Natural killer cell (primary cell): ENCODE data around the gene FSIP1. TPM values are rescaled to one million over a fixed set of nuclear protein-coding genes. Genes with fewer than 3 reads are reported as not detected.

Experiments used
- ATAC-seq, 3 donors: fragments of 150-1000 bp in 2 of 3; fragments of 200-7000 bp in 1 of 3; cut with Tn5 transposase; 1 replicate in 1 of 3; 2 replicates in 2 of 3; pipeline ENCODE4 v1.10.0; 2021; ENCODE audit warnings: mild to moderate bottlenecking in 2 of 3, moderate library complexity in 2 of 3
- DNase-seq, 2 donors: peaks; one replicate each; pipeline versions ENCODE4 v3.0.0 to v3.0.0-alpha.2; 2013 to 2021; ENCODE audit warnings: mixed read lengths in 1 of 2
- H3K27ac ChIP-seq: one replicate; pipeline ENCODE4 v1.5.1; 2013; ENCODE audit warnings: mild to moderate bottlenecking, low read length
- H3K27me3 ChIP-seq: one replicate; pipeline ENCODE4 v1.6.1; 2013; ENCODE audit warnings: low read length; ENCODE audit not compliant: control insufficient read depth, insufficient read depth
- H3K36me3 ChIP-seq: one replicate; pipeline ENCODE4 v1.6.1; 2013; ENCODE audit warnings: low read length; ENCODE audit not compliant: control insufficient read depth, insufficient read depth
- H3K4me1 ChIP-seq: one replicate; pipeline ENCODE4 v1.6.1; 2013; ENCODE audit warnings: low read length; ENCODE audit not compliant: control insufficient read depth, insufficient read depth
- H3K4me3 ChIP-seq: one replicate; pipeline ENCODE4 v1.5.1; 2013; ENCODE audit warnings: low read length
- H3K9me3 ChIP-seq: one replicate; pipeline ENCODE4 v1.6.1; 2013; ENCODE audit warnings: low read length; ENCODE audit not compliant: control insufficient read depth, insufficient read depth
- H3K27ac Mint-ChIP-seq, 2 donors: one replicate each; pipeline ENCODE4 v1.8.0; 2022; ENCODE audit warnings: mild to moderate bottlenecking in 2 of 2, mixed read lengths in 2 of 2, moderate library complexity in 1 of 2
- H3K27me3 Mint-ChIP-seq, 2 donors: one replicate each; pipeline ENCODE4 v1.8.0; 2022; ENCODE audit warnings: low read depth in 2 of 2, mixed read lengths in 2 of 2
- H3K36me3 Mint-ChIP-seq: one replicate; pipeline ENCODE4 v1.8.0; 2022; ENCODE audit warnings: mixed read lengths
- H3K4me1 Mint-ChIP-seq, 2 donors: one replicate each; pipeline ENCODE4 v1.8.0; 2022; ENCODE audit warnings: mixed read lengths in 2 of 2
- H3K4me3 Mint-ChIP-seq: one replicate; pipeline ENCODE4 v1.8.0; 2022; ENCODE audit warnings: mild to moderate bottlenecking, moderate library complexity, mixed read lengths
- H3K9me3 Mint-ChIP-seq, 2 donors: one replicate each; pipeline ENCODE4 v1.8.0; 2022; ENCODE audit warnings: mixed read lengths in 2 of 2
- WGBS: methylation state at CpG from one replicate; pipeline ENCODE4 v1.1.7; 2013; ENCODE audit warnings: missing lambda C conversion rate; ENCODE audit not compliant: insufficient coverage; 5-methylcytosine and 5-hydroxymethylcytosine counted together
- intact Hi-C: fragments of 100-400 bp; cut with micrococcal nuclease; formaldehyde crosslinking; loops from one replicate; pipeline ENCODE4 v1.14.2; 2022
- total RNA-seq, 4 donors: library from RNA; stranded (reverse); fragments of 120-200 nt in 1 of 4; gene quantifications; one replicate each; pipeline versions ENCODE4 v1.2.3 to v1.2.4, GENCODE V29; 2013 to 2022
- TF ChIP-seq, protein P1 (sequence below): fragments of 200-600 bp; IDR thresholded peaks from one replicate; pipeline ENCODE4 v1.8.0; 2022; ENCODE audit warnings: antibody characterized with exemption

The FSIP1 gene
- total RNA-seq, 3 donors from 2014 or later (not counting 1 experiment from before 2014, with no cell fraction given): 1.1 to 2.3 (median 1.8) TPM

- H3K4me3 Mint-ChIP-seq: no peak overlapping the region
- no peaks in the 10 kb centered on the region for H3K36me3 Mint-ChIP-seq
- H3K4me1 ChIP-seq: peaks cover 5% of the 10 kb centered on the region
- no peak overlapping the region for H3K4me3 ChIP-seq
- H3K27ac ChIP-seq: no peak overlapping the region
- H3K9me3 Mint-ChIP-seq: no peaks in the 10 kb centered on the region
- H3K27me3 Mint-ChIP-seq: peaks cover 3 to 21% of the 10 kb centered on the region in 2 donors
- 75% methylated on average over 3 of the region's 3 CpGs for WGBS
- H3K4me1 Mint-ChIP-seq: peaks cover 11 to 27% of the 10 kb centered on the region in 2 donors
- H3K27ac Mint-ChIP-seq: no peak overlapping the region
- H3K9me3 ChIP-seq: no peaks in the 10 kb centered on the region
- no peaks in the 10 kb centered on the region for H3K36me3 ChIP-seq
- ATAC-seq (no peak), DNase-seq (no peak)
- TF ChIP-seq, protein P1, sequence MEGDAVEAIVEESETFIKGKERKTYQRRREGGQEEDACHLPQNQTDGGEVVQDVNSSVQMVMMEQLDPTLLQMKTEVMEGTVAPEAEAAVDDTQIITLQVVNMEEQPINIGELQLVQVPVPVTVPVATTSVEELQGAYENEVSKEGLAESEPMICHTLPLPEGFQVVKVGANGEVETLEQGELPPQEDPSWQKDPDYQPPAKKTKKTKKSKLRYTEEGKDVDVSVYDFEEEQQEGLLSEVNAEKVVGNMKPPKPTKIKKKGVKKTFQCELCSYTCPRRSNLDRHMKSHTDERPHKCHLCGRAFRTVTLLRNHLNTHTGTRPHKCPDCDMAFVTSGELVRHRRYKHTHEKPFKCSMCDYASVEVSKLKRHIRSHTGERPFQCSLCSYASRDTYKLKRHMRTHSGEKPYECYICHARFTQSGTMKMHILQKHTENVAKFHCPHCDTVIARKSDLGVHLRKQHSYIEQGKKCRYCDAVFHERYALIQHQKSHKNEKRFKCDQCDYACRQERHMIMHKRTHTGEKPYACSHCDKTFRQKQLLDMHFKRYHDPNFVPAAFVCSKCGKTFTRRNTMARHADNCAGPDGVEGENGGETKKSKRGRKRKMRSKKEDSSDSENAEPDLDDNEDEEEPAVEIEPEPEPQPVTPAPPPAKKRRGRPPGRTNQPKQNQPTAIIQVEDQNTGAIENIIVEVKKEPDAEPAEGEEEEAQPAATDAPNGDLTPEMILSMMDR: no peak
- H3K27me3 ChIP-seq: no peaks in the 10 kb centered on the region
- intact Hi-C loops: no loop called here
Observed at GRCh38 chr15:39778021-39778420, 4.6 kb downstream of the FSIP1 start.

- peaks cover 5% of the 10 kb centered on the region for H3K4me1 ChIP-seq
- no peak overlapping the region for H3K4me3 Mint-ChIP-seq
- intact Hi-C loops: no loop called here
- WGBS: 91% methylated on average over 4 of the region's 4 CpGs
- no peaks in the 10 kb centered on the region for H3K36me3 ChIP-seq
- no peak overlapping the region for H3K27ac ChIP-seq
- ATAC-seq (no peak), DNase-seq (no peak)
- H3K36me3 Mint-ChIP-seq: no peaks in the 10 kb centered on the region
- H3K27ac Mint-ChIP-seq: no peak overlapping the region
- TF ChIP-seq, protein P1: no peak
- no peaks in the 10 kb centered on the region for H3K9me3 Mint-ChIP-seq
- H3K4me1 Mint-ChIP-seq: peaks cover 9 to 22% of the 10 kb centered on the region in 2 donors
- H3K4me3 ChIP-seq: no peak overlapping the region
- H3K27me3 ChIP-seq: no peaks in the 10 kb centered on the region
- peaks cover 3 to 21% of the 10 kb centered on the region in 2 donors for H3K27me3 Mint-ChIP-seq
- no peaks in the 10 kb centered on the region for H3K9me3 ChIP-seq
Observed at GRCh38 chr15:39777496-39777895, 5.1 kb downstream of the FSIP1 start.

GRCh38 chr15:39776068-39776467 is 6.6 kb downstream of the FSIP1 start:
- Histone ChIP-seq H3K27me3 (no peaks in the 10 kb centered on the region), H3K27ac (no peak overlapping the region), H3K36me3 (no peaks in the 10 kb centered on the region), H3K4me1 (peaks cover 5% of the 10 kb centered on the region), H3K9me3 (no peaks in the 10 kb centered on the region), H3K4me3 (no peak overlapping the region)
- H3K27ac Mint-ChIP-seq: no peak overlapping the region
- H3K4me3 Mint-ChIP-seq: no peak overlapping the region
- peaks cover 3 to 21% of the 10 kb centered on the region in 2 donors for H3K27me3 Mint-ChIP-seq
- intact Hi-C loops: no loop called here
- H3K36me3 Mint-ChIP-seq: no peaks in the 10 kb centered on the region
- TF ChIP-seq, protein P1: no peak
- WGBS: 90% methylated on average over 2 of the region's 4 CpGs
- H3K4me1 Mint-ChIP-seq: peaks cover 9 to 11% of the 10 kb centered on the region in 2 donors
- no peaks in the 10 kb centered on the region for H3K9me3 Mint-ChIP-seq
- DNase-seq (no peak), ATAC-seq (no peak)

- intact Hi-C loops: no loop called here
- WGBS: 12% methylated on average over 3 of the region's 3 CpGs
- H3K27me3 Mint-ChIP-seq: peaks cover 3 to 21% of the 10 kb centered on the region in 2 donors
- Histone ChIP-seq H3K4me3 (no peak overlapping the region), H3K4me1 (peaks cover 5% of the 10 kb centered on the region), H3K36me3 (no peaks in the 10 kb centered on the region), H3K27ac (no peak overlapping the region), H3K27me3 (no peaks in the 10 kb centered on the region), H3K9me3 (no peaks in the 10 kb centered on the region)
- no peaks in the 10 kb centered on the region for H3K36me3 Mint-ChIP-seq
- no peak overlapping the region for H3K4me3 Mint-ChIP-seq
- no peaks in the 10 kb centered on the region for H3K9me3 Mint-ChIP-seq
- peak in 1 of 2 donors; percentile 70 for DNase-seq
- H3K4me1 Mint-ChIP-seq: peaks cover 9 to 11% of the 10 kb centered on the region in 2 donors
- TF ChIP-seq, protein P1: no peak
- H3K27ac Mint-ChIP-seq: peak overlapping the region in 1 of 2 donors; percentile 44
- ATAC-seq: peak; percentile 63 to 75 (median 64)
Observed at GRCh38 chr15:39774688-39775267, 7.9 kb downstream of the FSIP1 start.
